H1 (cell line): Measurements from ENCODE around the gene KLRF1. TPM values are rescaled to one million over a fixed set of nuclear protein-coding genes. Genes with fewer than 3 reads are reported as not detected.

Experiments used
- CTCF ChIA-PET: fragments of 300-600 bp; sonication (Branson Sonifier 250); formaldehyde crosslinking; loops from one replicate; lab custom pipeline; 2021; ENCODE audit not compliant: partially characterized antibody; lab: Charles Lee
- POLR2A ChIA-PET: fragments of 300-600 bp; sonication (Branson Sonifier 250); formaldehyde crosslinking; loops from one replicate; lab custom pipeline; 2021; ENCODE audit warnings: inconsistent platforms; ENCODE audit not compliant: partially characterized antibody; lab: Charles Lee
- DNase-seq, 2 experiments: peaks; one replicate each; pipeline versions ENCODE4 v3.0.0 to v3.0.0-alpha.2; 2010 to 2022; ENCODE audit warnings: low spot score in 2 of 2, low read depth in 1 of 2, mixed read lengths in 1 of 2
- FAIRE-seq: peaks from 2 replicates; lab custom pipeline; 2011; peaks lifted over from hg19 to GRCh38; lab: Jason Lieb, UNC
- H2AFZ ChIP-seq: 2 replicates; pipeline ENCODE4 v1.8.1; 2012; ENCODE audit warnings: low read length, inconsistent platforms
- H2AK5ac ChIP-seq: 2 replicates; pipeline ENCODE4 v1.6.1; 2013; ENCODE audit warnings: low read depth, low read length
- H2BK120ac ChIP-seq: replicated peaks from 2 replicates; pipeline ENCODE3; 2013; ENCODE audit warnings: low read depth, low read length, inconsistent platforms
- H2BK12ac ChIP-seq: 2 replicates; pipeline ENCODE4 v1.6.1; 2013; ENCODE audit warnings: low read depth, low read length
- H2BK15ac ChIP-seq: 2 replicates; pipeline ENCODE4 v1.6.1; 2013; ENCODE audit warnings: low read length
- H2BK20ac ChIP-seq: 2 replicates; pipeline ENCODE4 v1.6.1; 2013; ENCODE audit warnings: low read length
- H2BK5ac ChIP-seq: 2 replicates; pipeline ENCODE4 v1.6.1; 2013; ENCODE audit warnings: low read depth, low read length
- H3K14ac ChIP-seq: 2 replicates; pipeline ENCODE4 v1.6.1; 2013; ENCODE audit warnings: inconsistent platforms; ENCODE audit not compliant: insufficient read length
- H3K18ac ChIP-seq: 2 replicates; pipeline ENCODE4 v1.6.1; 2013; ENCODE audit warnings: low read length; ENCODE audit errors: extremely low read depth
- H3K23ac ChIP-seq: 2 replicates; pipeline ENCODE4 v1.6.1; 2013; ENCODE audit warnings: inconsistent platforms; ENCODE audit not compliant: insufficient read length
- H3K23me2 ChIP-seq: 2 replicates; pipeline ENCODE4 v1.6.1; 2013; ENCODE audit warnings: low read depth, low read length
- H3K27ac ChIP-seq: 2 replicates; pipeline ENCODE4 v1.6.1; 2011; ENCODE audit warnings: low read depth, low read length, inconsistent platforms
- H3K27me3 ChIP-seq, 4 experiments: replicated peaks in 1 of 4; 1 replicate in 1 of 4; 2 replicates in 3 of 4; pipeline versions ENCODE4 v1.6.1 to v1.8.1; 2011 to 2013; ENCODE audit warnings: low read length in 3 of 4, mild to moderate bottlenecking in 3 of 4, inconsistent platforms in 2 of 4, mixed read lengths in 2 of 4, moderate library complexity in 1 of 4; ENCODE audit not compliant: control insufficient read depth in 3 of 4, insufficient read depth in 3 of 4; ENCODE audit errors: extremely low read depth in 1 of 4
- H3K36me3 ChIP-seq, 4 experiments: 2 replicates each; pipeline versions ENCODE4 v1.6.1 to v1.8.1; 2011 to 2013; ENCODE audit warnings: mild to moderate bottlenecking in 4 of 4, low read length in 3 of 4, moderate library complexity in 2 of 4, control low read depth in 1 of 4, inconsistent platforms in 1 of 4; ENCODE audit not compliant: insufficient read depth in 4 of 4, control insufficient read depth in 2 of 4
- H3K4ac ChIP-seq: replicated peaks from 2 replicates; pipeline ENCODE3; 2013; ENCODE audit warnings: low read length, low read depth, mixed read lengths, inconsistent platforms; ENCODE audit not compliant: insufficient read length
- H3K4me1 ChIP-seq, 4 experiments: replicated peaks in 1 of 4; 1 replicate in 1 of 4; 2 replicates in 3 of 4; pipeline versions ENCODE4 v1.6.1 to v1.8.1; 2011 to 2013; ENCODE audit warnings: low read length in 3 of 4, inconsistent platforms in 2 of 4, mixed read lengths in 1 of 4; ENCODE audit not compliant: insufficient read depth in 4 of 4, control insufficient read depth in 3 of 4
- H3K4me2 ChIP-seq, 2 experiments: 2 replicates each; pipeline versions ENCODE4 v1.6.1 to v1.8.1; 2011 to 2013; ENCODE audit warnings: low read depth in 2 of 2, low read length in 2 of 2, control low read depth in 1 of 2, inconsistent platforms in 1 of 2, mild to moderate bottlenecking in 1 of 2; ENCODE audit not compliant: insufficient read depth in 1 of 2
- H3K4me3 ChIP-seq, 4 experiments: fragments of 200-600, 300-600 bp in 1 of 4; sonication (generic), shearing (Covaris generic), sonication (Bioruptor Twin) in 1 of 4; 2 replicates each; pipeline versions ENCODE4 v1.5.1 to v1.8.1; 2011 to 2016; ENCODE audit warnings: low read length in 4 of 4, low read depth in 3 of 4, control low read depth in 2 of 4, inconsistent platforms in 2 of 4, mild to moderate bottlenecking in 2 of 4, mixed read lengths in 1 of 4, moderate library complexity in 1 of 4; ENCODE audit not compliant: insufficient read depth in 2 of 4; ENCODE audit errors: extremely low read depth in 1 of 4
- H3K56ac ChIP-seq: replicated peaks from 2 replicates; pipeline ENCODE3; 2013; ENCODE audit warnings: low read depth, mild to moderate bottlenecking, mixed read lengths, low read length, inconsistent platforms; ENCODE audit not compliant: insufficient read length
- H3K79me1 ChIP-seq: 2 replicates; pipeline ENCODE4 v1.6.1; 2013; ENCODE audit warnings: low read depth, low read length, control low read depth
- H3K79me2 ChIP-seq, 2 experiments: 2 replicates each; pipeline versions ENCODE4 v1.6.1 to v1.8.1; 2012 to 2013; ENCODE audit warnings: low read length in 2 of 2, mild to moderate bottlenecking in 2 of 2, inconsistent platforms in 1 of 2; ENCODE audit not compliant: insufficient read depth in 2 of 2, control insufficient read depth in 1 of 2
- H3K9ac ChIP-seq, 4 experiments: replicated peaks in 1 of 4; 1 replicate in 1 of 4; 2 replicates in 3 of 4; pipeline versions ENCODE4 v1.6.1 to v1.8.1; 2011 to 2013; ENCODE audit warnings: low read depth in 3 of 4, low read length in 3 of 4, control low read depth in 2 of 4, mild to moderate bottlenecking in 2 of 4, moderate library complexity in 2 of 4, inconsistent platforms in 1 of 4; ENCODE audit errors: extremely low read depth in 1 of 4
- H3K9me3 ChIP-seq, 2 experiments: 2 replicates each; pipeline versions ENCODE4 v1.6.1 to v1.8.1; 2012 to 2013; ENCODE audit warnings: mild to moderate bottlenecking in 2 of 2, moderate library complexity in 2 of 2, control low read depth in 1 of 2, inconsistent platforms in 1 of 2, low read depth in 1 of 2, low read length in 1 of 2, mixed read lengths in 1 of 2; ENCODE audit not compliant: insufficient read depth in 2 of 2
- H4K20me1 ChIP-seq, 2 experiments: replicated peaks in 1 of 2; 2 replicates each; pipeline versions ENCODE3 to v1.8.1; 2011 to 2013; ENCODE audit warnings: inconsistent platforms in 2 of 2, low read length in 2 of 2, mild to moderate bottlenecking in 1 of 2; ENCODE audit not compliant: insufficient read depth in 2 of 2, control insufficient read depth in 1 of 2
- H4K5ac ChIP-seq: 2 replicates; pipeline ENCODE4 v1.6.1; 2013; ENCODE audit warnings: low read length, low read depth, mixed read lengths, inconsistent platforms; ENCODE audit not compliant: insufficient read length
- H4K8ac ChIP-seq: 2 replicates; pipeline ENCODE4 v1.8.0; 2013; ENCODE audit warnings: mild to moderate bottlenecking, moderate library complexity, low read length, inconsistent platforms; ENCODE audit not compliant: insufficient read depth; ENCODE audit errors: extremely low read depth
- H4K91ac ChIP-seq: replicated peaks from 2 replicates; pipeline ENCODE3; 2013; ENCODE audit warnings: low read length, mixed read lengths, inconsistent platforms; ENCODE audit not compliant: insufficient read length
- BCL11A ChIP-seq, 2 experiments: IDR thresholded peaks; one replicate each; pipeline ENCODE4 v1.6.1; 2011; ENCODE audit warnings: low read depth in 2 of 2, low read length in 2 of 2, mild to moderate bottlenecking in 2 of 2
- CREB1 ChIP-seq: IDR thresholded peaks from 2 replicates; pipeline ENCODE4 v1.6.1; 2012; ENCODE audit warnings: inconsistent platforms
- KDM4A ChIP-seq: IDR thresholded peaks from one replicate; pipeline ENCODE4 v1.7.1; 2012; ENCODE audit warnings: low read depth, mild to moderate bottlenecking, moderate library complexity, low read length, inconsistent platforms; ENCODE audit not compliant: severe bottlenecking
- NRF1 ChIP-seq: IDR thresholded peaks from 2 replicates; pipeline ENCODE4 v1.6.1; 2011; ENCODE audit warnings: mild to moderate bottlenecking, low read depth, low read length, improper control_type of control experiment
- PHF8 ChIP-seq: fragments of 200-600 bp; sonication (generic); conservative IDR thresholded peaks from 2 replicates; pipeline ENCODE4 v1.7.1; 2012; ENCODE audit warnings: low read depth, mild to moderate bottlenecking, inconsistent platforms, low read length, moderate library complexity
- POU5F1 ChIP-seq: IDR thresholded peaks from 2 replicates; pipeline ENCODE4 v1.6.1; 2011; ENCODE audit warnings: low read depth, mild to moderate bottlenecking, low read length, moderate library complexity
- RBBP5 ChIP-seq: IDR thresholded peaks from 2 replicates; pipeline ENCODE4 v1.7.1; 2012; ENCODE audit warnings: low read depth, mild to moderate bottlenecking, inconsistent platforms, low read length, moderate library complexity, borderline replicate concordance
- RFX5 ChIP-seq: IDR thresholded peaks from 2 replicates; pipeline ENCODE4 v1.6.1; 2011; ENCODE audit warnings: low read depth, low read length, improper control_type of control experiment, borderline replicate concordance
- RNF2 ChIP-seq: fragments of 200-900, 300-1000 bp; sonication (generic); IDR thresholded peaks from 2 replicates; pipeline ENCODE4 v1.7.1; 2016; ENCODE audit warnings: borderline replicate concordance, low read depth, mild to moderate bottlenecking, antibody characterized with exemption, low read length; ENCODE audit not compliant: poor library complexity, severe bottlenecking; ENCODE audit errors: missing control alignments
- RXRA ChIP-seq: IDR thresholded peaks from 2 replicates; pipeline ENCODE4 v1.6.1; 2011; ENCODE audit warnings: low read depth, mild to moderate bottlenecking, low read length, moderate library complexity; ENCODE audit not compliant: insufficient read depth
- SP2 ChIP-seq: IDR thresholded peaks from 2 replicates; pipeline ENCODE4 v1.6.1; 2012; ENCODE audit warnings: mild to moderate bottlenecking, low read length, inconsistent platforms
- TBP ChIP-seq: IDR thresholded peaks from 2 replicates; pipeline ENCODE4 v1.6.1; 2011; ENCODE audit warnings: low read depth, low read length, improper control_type of control experiment
- TCF12 ChIP-seq: IDR thresholded peaks from 2 replicates; pipeline ENCODE4 v1.6.1; 2011; ENCODE audit warnings: low read depth, mild to moderate bottlenecking, low read length
- WGBS, 2 experiments: shearing (Covaris generic) in 1 of 2; methylation state at CpG; one replicate each; pipeline versions ENCODE4 v1.1.6 to v1.1.7; 2013 to 2015; ENCODE audit warnings: low lambda C conversion rate in 2 of 2, mixed read lengths in 2 of 2, inconsistent platforms in 1 of 2, low coverage in 1 of 2, missing lambda C conversion rate in 1 of 2; ENCODE audit not compliant: insufficient replicate concordance in 2 of 2, insufficient coverage in 1 of 2, insufficient read length in 1 of 2; ENCODE audit errors: extremely low coverage in 1 of 2, missing lambda C conversion rate in 1 of 2; 5-methylcytosine and 5-hydroxymethylcytosine counted together
- polyA plus RNA-seq, 7 experiments: library from polyadenylated mRNA; depleted of rRNA in 3 of 7; stranded (reverse) in 5 of 7; unstranded in 2 of 7; fragments of >200 nt in 5 of 7; fragments of 200-250 nt in 2 of 7; gene quantifications; 1 replicate in 5 of 7; 2 replicates in 1 of 7; 4 replicates in 1 of 7; pipeline versions ENCODE4 v1.2.1 to v1.2.3, GENCODE V29; 2011 to 2013; ENCODE audit warnings: missing spikeins in 2 of 7, mixed read lengths in 2 of 7
- total RNA-seq: library from RNA; stranded (reverse); fragmentation: NEBNext Ultra II Directional; extraction: Animal tissue kit (Norgen Biotek cat#: 25700); gene quantifications from 2 replicates; pipeline ENCODE4 v1.2.1, GENCODE V29; 2021

The KLRF1 gene
- total and polyA plus RNA-seq, 2 of the 8 experiments (the other 6 are each of a cell fraction or from before 2014, with no cell fraction given): not detected

GRCh38 chr12:9829483-9829882, 2.2 kb downstream of the KLRF1 start:
- Histone ChIP-seq H2BK12ac (no peak overlapping the region), H3K9me3 (0 out of 4 replicates have a peak, but pooled peaks cover 0 to 2% of the 10 kb centered on the region in 2 experiments), H3K23ac (no peak overlapping the region), H3K18ac (no peak overlapping the region), H4K91ac (no peak overlapping the region), H3K14ac (no peak overlapping the region), H3K79me2 (no peaks in the 10 kb centered on the region), H3K4me3 (no peak overlapping the region), H3K27ac (no peak overlapping the region), H3K4ac (no peak overlapping the region), H3K27me3 (peaks cover 0 to 1% (median 0%) of the 10 kb centered on the region in 4 experiments; a peak in 1 of 7 replicates), H3K9ac (no peak overlapping the region), H4K8ac (no peak overlapping the region), H3K36me3 (no peaks in the 10 kb centered on the region), H2BK20ac (no peak overlapping the region), H2BK5ac (no peak overlapping the region), H3K4me2 (no peak overlapping the region), H2AFZ (no peak overlapping the region), H3K56ac (no peak overlapping the region), H2BK120ac (no peak overlapping the region), H2BK15ac (no peak overlapping the region), H3K23me2 (no peaks in the 10 kb centered on the region; the same call in 1 of the 2 replicates), H4K5ac (no peak overlapping the region), H3K79me1 (no peaks in the 10 kb centered on the region), H2AK5ac (no peak overlapping the region), H4K20me1 (no peaks in the 10 kb centered on the region), H3K4me1 (no peaks in the 10 kb centered on the region)
- POLR2A ChIA-PET: interaction anchor here (0.5 to 1.8 kb wide), 2 partner anchors 65 to 67 kb away, joined by 3 to 4 read pairs; no protein-coding TSS in a partner anchor
- WGBS, 2 experiments: 90% methylated on average over 3 of the region's 3 CpGs; no CpG with 5 or more reads in 1 of the 2 experiments
- DNase-seq: no peak
- CTCF ChIA-PET: interaction anchor here (1.3 to 1.4 kb wide), 2 partner anchors 14 to 50 kb away, joined by 3 to 4 read pairs; no protein-coding TSS in a partner anchor
- TF ChIP-seq POU5F1: no peak
- no peak for TF ChIP-seq RFX5
- TF ChIP-seq TBP: no peak
- no peak for TF ChIP-seq NRF1
- TF ChIP-seq RXRA: no peak
- TF ChIP-seq KDM4A: no peak
- TF ChIP-seq BCL11A (IDR thresholded peaks at IDR 0.05; ENCODE audit: low read depth in 2 of 2, low read length in 2 of 2): no peak
- no peak for TF ChIP-seq SP2
- TF ChIP-seq CREB1: no peak
- TF ChIP-seq RBBP5: no peak
- TF ChIP-seq TCF12: no peak
- no peak for TF ChIP-seq PHF8
- no peak for TF ChIP-seq RNF2
- FAIRE-seq: no peak
